Measurements from ENCODE around the gene BEND3.

The BEND3 gene

GRCh38 chr6:107082045-107082444 is 33.3 kb downstream of the BEND3 start:
- DNase-seq (ENCODE audit: low spot score): no peak

GRCh38 chr6:107080036-107080435 is 35.3 kb downstream of the BEND3 start:
- DNase-seq (ENCODE audit: low spot score): no peak

DNA sequence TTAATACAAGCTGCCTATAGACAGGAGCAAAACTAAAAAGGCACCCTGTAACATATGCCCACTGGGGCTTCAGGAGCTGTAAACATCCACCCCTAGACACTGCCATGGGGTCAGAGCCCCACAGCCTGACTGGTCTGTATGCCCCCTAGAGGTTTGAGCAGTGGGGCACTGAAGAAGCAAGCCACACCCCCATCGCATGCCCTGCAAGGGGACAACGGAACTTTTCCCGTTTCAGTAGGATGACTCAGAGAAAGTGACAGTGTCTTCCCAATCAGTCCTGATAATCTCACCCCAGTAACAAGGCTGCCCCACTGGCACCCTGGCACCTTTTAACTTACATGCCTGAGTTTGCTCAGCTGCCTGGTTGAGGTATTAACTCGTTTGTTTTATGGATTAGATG is 35.9 kb downstream of the BEND3 start:
- no peak for DNase-seq (ENCODE audit: low spot score)

- DNase-seq (ENCODE audit: low spot score): no peak
Measured at GRCh38 chr6:107077710-107078109, 37.6 kb downstream of the BEND3 start.

DNA sequence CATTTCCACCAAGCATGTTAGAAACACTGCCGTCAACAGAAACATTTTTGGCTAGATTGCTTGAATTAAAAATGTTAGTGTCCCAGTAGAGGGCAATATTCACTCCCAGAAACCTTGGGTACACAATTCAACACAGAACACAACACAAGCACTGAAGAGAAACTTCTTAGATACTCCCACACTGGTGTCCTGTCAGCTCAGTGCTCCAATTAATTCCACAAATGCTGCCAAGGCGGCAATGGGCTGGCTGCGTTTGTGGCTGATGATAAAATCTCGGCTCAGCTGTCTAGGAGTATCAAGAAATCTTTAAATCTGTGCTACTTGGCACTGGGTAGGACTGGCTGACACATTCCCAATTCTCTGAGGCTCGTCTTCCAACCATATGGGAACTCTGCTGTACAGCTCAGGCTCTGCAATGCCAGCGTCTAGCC is 39.3 kb downstream of the BEND3 start:
- DNase-seq (ENCODE audit: low spot score): no peak

GRCh38 chr6:107070686-107071085 is 44.6 kb downstream of the BEND3 start:
- DNase-seq (ENCODE audit: low spot score): no peak

DNA sequence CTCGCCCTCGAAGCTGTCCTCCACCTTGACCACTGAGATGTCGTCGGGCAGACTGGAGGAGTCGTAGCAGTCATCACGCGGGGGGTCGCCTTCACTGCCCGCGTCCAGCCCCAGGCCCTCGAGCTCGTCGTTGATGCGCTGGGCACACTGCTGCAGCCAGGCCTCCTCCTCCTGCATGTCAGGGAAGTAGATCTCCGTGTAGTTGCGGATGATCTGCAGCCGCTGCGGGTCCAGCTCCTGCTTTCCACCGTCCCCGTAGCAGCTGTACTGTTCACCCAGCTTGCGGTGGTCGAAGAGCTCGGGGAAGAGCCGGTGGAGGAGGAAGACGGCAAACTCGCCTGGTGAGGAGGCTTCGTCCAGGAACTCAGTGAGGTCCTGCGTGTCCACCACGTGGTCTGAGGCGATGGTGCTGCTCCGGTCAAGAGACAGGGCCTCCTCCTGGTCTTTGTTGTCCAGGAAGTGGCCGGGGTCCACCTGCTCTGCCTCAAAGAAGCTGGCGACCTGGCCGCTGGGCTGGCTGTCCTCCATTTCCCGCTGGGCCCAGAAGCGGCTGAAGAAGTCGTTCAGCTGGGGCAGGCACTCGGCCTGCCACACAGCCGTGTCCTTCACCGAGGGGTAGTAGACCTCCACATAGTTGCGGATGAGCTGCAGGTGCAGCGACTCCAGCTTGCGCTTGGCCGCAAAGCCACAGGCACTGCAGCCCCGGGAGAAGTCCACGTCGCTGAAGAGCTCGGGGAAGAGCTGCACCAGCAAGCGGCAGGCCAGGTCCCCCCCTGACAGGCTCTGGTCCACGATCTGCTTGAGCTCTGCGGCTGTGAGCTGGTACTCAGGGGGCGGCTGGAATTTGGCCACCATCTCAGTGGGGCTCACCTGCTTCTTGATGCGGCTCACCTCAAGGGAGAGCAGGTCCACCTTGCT is 45.4 kb downstream of the BEND3 start:
- DNase-seq (ENCODE audit: low spot score): no peak

DNA sequence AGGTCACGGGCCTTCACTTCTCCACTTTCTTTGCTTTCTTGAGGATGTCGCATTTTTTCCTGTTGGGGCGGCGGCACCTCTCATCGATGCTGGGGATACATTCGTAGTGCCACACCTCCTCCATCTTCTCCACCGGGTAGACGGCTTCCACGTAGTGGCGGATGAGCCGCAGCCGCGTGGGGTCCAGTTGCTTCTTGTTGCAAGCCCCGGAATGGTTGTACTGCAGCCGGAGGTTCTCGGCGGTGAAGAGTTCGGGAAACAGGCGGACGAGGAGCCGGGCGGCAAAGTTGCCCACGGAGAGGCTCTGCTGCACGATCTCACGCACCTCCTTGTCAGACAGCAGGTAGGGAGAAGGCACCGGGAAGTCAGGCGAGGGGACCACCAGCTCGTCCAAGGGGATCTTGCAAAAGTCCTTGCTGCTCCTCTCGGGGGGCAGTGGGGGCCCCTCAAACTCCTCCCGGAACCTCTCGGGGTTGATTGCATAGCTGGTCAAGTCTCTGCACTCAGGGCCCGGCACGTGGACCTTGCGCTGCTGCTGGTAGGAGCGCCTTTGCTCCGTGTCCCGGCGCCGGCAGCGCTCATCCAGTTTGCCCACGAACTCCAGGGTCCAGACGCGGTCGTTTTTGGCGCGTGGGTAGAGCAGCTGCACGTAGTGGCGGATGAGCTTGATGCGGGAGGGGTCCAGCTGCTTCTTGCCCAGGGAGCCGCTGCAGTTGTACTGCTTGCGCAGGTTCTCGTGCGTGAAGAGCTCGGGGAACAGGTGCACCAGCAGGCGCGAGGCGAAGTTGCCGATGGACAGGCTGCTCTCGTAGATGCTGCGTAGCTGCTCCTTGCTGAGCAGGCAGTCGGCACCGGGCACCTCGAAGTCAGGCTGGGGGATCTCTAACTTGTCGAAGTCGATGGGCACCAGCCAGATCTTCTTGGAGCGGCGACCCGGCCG is 46.4 kb downstream of the BEND3 start:
- DNase-seq (ENCODE audit: low spot score): no peak

DNA sequence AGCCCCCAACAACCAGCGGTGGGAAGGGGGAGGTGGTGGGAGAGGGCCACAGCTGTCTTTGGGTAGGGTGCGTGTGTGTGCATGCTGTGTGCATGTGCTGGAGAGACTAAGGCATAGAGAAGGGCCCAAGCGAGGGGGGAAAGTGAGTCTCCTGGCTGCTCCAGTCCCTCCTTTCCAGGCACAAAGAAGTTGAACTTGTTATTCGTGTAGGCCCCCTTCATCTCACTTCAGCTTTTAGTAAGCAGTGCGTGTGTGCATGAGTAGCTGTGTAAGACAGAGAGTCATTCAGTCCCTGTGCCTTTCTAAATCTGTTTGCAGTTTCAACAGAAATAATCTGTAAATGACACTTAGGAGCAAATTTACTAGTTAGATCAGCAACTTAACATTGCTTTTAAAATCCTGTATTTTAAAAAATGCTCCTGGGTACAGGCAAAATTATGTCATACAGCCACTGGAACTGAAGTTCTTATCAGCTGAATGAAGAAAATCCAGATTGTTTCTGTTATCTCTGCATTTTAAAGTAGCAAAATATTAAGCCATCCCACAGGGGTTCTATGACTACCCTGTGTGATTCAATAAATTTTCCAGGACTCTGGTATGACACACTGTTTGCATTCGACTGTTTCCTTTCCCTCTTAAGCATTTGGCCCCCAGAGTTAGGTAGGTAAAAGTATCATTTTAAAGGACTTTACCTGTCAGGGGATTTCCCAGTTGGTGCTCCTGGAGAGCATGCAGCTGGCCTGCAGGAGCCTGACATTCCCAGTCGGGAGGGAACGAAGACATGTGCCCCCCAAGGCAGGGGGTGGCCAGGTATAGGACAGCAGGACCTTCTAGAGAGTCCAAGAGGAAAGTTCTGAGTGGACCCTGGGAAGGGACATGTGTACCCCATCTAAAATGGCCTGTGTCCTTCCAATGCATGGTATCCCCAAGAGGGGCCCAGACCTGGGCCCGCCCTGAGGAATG is 48.3 kb downstream of the BEND3 start:
- DNase-seq (ENCODE audit: low spot score): no peak

DNA sequence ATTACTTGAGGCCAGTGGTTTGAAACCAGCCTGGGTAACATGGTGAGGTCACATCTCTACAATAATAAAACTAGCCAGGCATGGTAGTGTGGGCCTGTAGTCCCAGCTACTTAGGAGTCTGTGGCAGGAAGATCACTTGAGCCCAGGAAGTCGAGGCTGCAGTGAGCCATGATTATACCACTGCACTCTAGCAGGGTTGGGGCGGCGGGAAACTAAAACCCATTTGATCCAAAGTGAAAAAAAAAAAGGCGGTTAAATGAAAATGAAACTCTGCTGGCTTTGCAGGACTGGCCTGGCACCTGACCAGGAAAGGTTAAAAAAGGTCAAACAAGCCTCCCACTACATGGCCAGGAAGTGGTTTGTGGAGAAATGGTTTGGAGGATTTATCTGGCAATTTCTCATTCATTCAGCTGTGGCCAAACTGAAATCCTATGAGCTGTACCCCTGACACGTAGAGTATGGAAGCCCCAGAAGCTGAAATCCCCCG is 50.7 kb downstream of the BEND3 start:
- no peak for DNase-seq (ENCODE audit: low spot score)

DNA sequence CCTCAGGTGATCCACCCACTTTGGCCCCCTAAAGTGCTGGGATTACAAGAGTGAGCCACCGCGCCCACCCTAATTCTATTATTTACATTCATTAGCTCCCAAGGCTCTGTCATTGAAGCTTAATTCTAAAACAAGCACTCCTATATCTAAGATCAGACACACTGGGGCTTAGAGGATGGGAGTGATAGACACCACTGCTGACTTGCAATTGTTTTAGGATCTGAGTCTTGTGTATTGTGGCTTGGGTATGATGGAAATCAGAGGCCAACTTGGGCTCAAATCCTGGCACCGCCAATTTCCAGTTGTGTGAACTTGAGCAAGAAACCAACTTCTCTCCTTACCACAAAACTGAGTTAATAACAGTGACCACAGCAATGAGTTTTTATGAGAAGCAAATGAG is 52.6 kb downstream of the BEND3 start:
- no peak for DNase-seq (ENCODE audit: low spot score)

DNA sequence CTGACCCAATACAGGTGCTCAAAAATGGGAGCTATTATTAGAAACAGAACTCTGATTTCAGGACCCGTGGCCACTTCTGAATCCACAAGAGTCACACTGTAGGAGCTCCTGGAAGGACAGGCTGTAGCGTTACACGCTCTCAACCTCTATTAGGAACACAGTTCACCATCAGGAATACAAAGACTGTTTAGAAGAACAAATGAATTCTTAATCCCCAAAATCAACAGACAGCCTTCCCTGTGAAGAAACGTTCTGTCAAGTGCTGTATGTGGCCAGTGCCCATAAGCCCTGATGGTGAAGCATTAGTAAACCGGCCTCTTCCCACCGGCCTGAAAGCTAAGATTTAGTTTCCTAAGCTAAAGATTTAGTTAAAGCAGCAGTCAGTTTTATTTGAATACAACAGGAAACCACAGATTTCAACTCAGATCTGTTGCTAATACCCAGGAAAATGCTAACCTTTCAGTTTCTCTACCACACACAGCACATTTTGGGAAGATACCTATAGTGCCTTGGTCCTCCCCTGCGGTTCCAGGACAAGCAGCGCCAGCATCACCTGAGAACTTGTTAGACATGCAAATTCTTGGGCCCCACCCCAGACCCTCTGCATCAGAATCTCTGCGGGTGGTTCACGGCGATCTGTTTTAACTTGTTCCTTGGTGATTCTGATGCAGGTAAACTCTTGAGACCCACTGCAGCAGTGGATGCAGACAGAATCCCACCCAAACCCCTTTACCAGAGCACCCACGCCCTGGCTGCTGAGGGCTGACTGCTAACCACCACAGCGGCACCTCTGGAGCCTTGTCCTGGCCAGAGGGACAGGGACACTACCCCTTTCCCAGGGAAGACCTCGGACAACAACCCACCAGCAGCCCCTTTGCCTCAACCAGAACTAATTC is 53.9 kb downstream of the BEND3 start:
- no peak for DNase-seq (ENCODE audit: low spot score)

DNA sequence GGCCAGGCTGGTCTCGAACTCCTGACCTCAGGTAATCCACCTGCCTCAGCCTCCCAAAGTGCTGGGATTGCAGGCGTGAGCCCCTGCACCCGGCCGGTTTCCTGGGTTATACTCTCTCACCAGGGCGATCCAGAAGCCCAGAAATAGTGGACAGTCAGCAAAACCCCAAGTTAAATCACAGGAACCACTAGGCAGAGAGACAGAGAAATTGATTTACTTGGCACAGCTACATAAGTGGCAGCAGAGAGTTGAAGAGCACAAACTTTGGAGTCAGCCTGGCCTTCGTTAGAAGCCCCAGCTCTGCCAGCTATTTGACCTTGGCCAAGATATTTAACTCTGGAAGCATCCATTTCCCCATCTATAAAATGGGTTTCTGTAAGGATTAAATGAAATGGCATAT is 54.6 kb downstream of the BEND3 start:
- no peak for DNase-seq (ENCODE audit: low spot score)

DNA sequence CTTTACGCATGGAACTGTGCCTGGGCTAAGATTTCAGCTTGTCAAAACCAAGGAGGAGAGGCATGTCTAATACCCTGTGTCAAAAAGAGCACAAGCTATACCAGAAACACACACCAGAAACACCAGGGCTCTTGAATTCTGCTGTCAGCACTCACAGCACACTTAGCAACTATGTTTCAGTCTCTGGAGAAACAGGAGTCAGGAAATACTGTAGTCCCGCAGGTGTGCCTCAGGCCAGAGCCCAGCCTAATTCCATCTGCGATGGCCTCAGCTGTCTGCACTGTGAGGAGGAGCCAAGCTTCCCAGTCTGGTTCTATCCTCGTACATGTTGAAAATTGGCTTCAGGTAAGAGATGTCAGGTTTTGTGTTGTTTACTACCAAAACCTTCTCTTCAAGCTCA is 55.7 kb downstream of the BEND3 start:
- no peak for DNase-seq (ENCODE audit: low spot score)

- DNase-seq (ENCODE audit: low spot score): no peak
Measured at GRCh38 chr6:107057679-107058078, 57.6 kb downstream of the BEND3 start.

GRCh38 chr6:107056796-107057195 is 58.5 kb downstream of the BEND3 start:
- DNase-seq (ENCODE audit: low spot score): no peak

DNA sequence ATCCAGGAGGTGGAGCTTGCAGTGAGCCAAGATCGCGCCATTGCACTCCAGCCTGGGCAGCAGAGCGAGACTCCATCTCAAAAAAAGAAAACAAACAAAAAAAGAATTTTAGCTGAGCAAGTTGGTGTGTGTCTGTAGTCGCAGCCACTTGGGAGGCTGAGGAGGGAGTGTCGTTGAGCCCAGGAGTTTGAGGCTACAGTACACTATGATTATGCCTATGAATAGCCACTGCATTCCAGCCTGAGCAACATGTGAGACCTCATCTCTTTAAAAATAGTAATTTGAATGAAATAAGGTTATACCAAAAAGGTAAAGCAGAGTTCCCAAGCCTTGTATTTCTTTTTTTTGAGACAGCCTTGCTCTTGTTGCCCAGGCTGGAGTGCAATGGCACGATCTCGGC is 67.5 kb downstream of the BEND3 start:
- no peak for DNase-seq (ENCODE audit: low spot score)

GRCh38 chr6:107045826-107046675 is 69.3 kb downstream of the BEND3 start:
- no peak for DNase-seq (ENCODE audit: low spot score)

DNA sequence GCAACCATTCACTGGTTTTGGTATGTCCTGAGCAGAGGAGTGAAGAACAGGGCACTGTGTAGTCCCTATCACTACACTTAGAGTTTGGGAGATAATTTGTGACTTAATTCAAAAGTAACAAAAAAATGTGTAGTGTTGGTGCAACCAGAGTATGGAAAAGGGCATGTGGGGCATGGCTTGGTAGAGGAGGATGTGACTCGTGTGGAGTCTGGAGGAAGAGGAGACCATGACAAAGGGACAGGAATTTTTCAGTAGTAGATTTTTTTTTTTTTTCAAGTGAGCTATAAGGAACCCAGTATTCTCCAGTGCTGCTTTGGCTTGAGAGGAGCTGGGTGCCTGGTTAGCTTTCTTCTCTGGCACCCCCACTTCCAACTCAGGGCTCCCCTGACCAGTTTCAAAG is 82.2 kb downstream of the BEND3 start:
- no peak for DNase-seq (ENCODE audit: low spot score)

- DNase-seq (ENCODE audit: low spot score): no peak
Measured at GRCh38 chr6:107032051-107032450, 83.3 kb downstream of the BEND3 start.

Measured in LoVo (cell line).